Central memory CD8-positive, alpha-beta T cell (primary cell): Measurements from ENCODE around the gene KCNAB2.

Source experiments
- ATAC-seq: fragments of 150-1000 bp; cut with Tn5 transposase; replicated peaks from 2 replicates; pipeline ENCODE4 v1.10.0; 2022; ENCODE audit warnings: mild to moderate bottlenecking, moderate FRiP score, moderate number of reproducible peaks; ENCODE audit not compliant: poor library complexity, severe bottlenecking; ENCODE audit errors: extremely low read depth
- DNase-seq, 2 donors: peaks; one replicate each; pipeline ENCODE4 v3.0.0; 2021; ENCODE audit warnings: low spot score in 2 of 2
- H3K27ac Mint-ChIP-seq: one replicate; pipeline ENCODE4 v1.8.0; 2022; ENCODE audit warnings: low read depth, mild to moderate bottlenecking, moderate library complexity, mixed read lengths
- H3K27me3 Mint-ChIP-seq: one replicate; pipeline ENCODE4 v1.8.0; 2022; ENCODE audit warnings: mixed read lengths
- H3K36me3 Mint-ChIP-seq: one replicate; pipeline ENCODE4 v1.8.0; 2022; ENCODE audit warnings: mild to moderate bottlenecking, moderate library complexity, mixed read lengths; ENCODE audit not compliant: insufficient read depth
- H3K4me1 Mint-ChIP-seq: one replicate; pipeline ENCODE4 v1.8.0; 2022; ENCODE audit warnings: mixed read lengths
- H3K4me3 Mint-ChIP-seq: one replicate; pipeline ENCODE4 v1.8.0; 2022; ENCODE audit warnings: mild to moderate bottlenecking, moderate library complexity, mixed read lengths
- H3K9me3 Mint-ChIP-seq: one replicate; pipeline ENCODE4 v1.8.0; 2022; ENCODE audit warnings: mixed read lengths

KCNAB2 gene

DNA sequence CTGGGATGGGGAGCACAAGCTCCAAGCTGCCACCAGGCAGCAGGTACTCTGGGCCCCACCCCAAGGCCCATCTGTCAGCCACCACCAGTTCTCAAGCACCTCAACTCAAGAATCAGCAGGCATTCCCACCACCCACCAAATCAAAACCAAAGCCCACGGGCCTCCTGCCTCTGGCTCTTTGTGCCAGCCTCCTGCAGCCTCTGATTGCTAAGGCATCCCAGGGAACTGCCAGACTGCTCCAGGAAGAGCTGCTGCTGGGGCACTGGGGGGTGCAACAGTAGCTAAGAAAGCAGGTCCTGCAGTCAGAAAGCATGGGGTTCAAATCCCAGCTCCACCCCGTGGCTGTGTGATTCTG, 99.7 kb downstream of the KCNAB2 start:
- Mint-ChIP-seq H3K27ac (no peak overlapping the region), H3K9me3 (no peaks in the 10 kb centered on the region), H3K4me1 (peaks cover 5% of the 10 kb centered on the region), H3K36me3 (no peaks in the 10 kb centered on the region), H3K27me3 (peaks cover 14% of the 10 kb centered on the region), H3K4me3 (no peak overlapping the region)
- ATAC-seq (no peak), DNase-seq (no peak)

- ATAC-seq, result no peak
- DNase-seq, result no peak
- Mint-ChIP-seq H3K27ac (no peak overlapping the region), H3K4me1 (peaks cover 5% of the 10 kb centered on the region), H3K27me3 (peaks cover 14% of the 10 kb centered on the region), H3K9me3 (no peaks in the 10 kb centered on the region), H3K4me3 (no peak overlapping the region), H3K36me3 (no peaks in the 10 kb centered on the region)
These were observed 100.2 kb downstream of the KCNAB2 start for GRCh38 chr1:6145864-6146410.

- Mint-ChIP-seq H3K36me3 (no peaks in the 10 kb centered on the region), H3K27me3 (peaks cover 14% of the 10 kb centered on the region), H3K4me1 (peaks cover 5% of the 10 kb centered on the region), H3K4me3 (peak overlapping the region; percentile 41), H3K9me3 (no peaks in the 10 kb centered on the region), H3K27ac (no peak overlapping the region)
- DNase-seq (no peak), ATAC-seq (peak; percentile 43)
These were observed 103.0 kb downstream of the KCNAB2 start for GRCh38 chr1:6148497-6149241.

GRCh38 chr1:6149597-6149996, 103.9 kb downstream of the KCNAB2 start:
- Mint-ChIP-seq H3K27me3 (peaks cover 14% of the 10 kb centered on the region), H3K36me3 (no peaks in the 10 kb centered on the region), H3K4me3 (no peak overlapping the region), H3K4me1 (peaks cover 5% of the 10 kb centered on the region), H3K9me3 (no peaks in the 10 kb centered on the region), H3K27ac (no peak overlapping the region)
- no peak for ATAC-seq
- no peak for DNase-seq

DNA sequence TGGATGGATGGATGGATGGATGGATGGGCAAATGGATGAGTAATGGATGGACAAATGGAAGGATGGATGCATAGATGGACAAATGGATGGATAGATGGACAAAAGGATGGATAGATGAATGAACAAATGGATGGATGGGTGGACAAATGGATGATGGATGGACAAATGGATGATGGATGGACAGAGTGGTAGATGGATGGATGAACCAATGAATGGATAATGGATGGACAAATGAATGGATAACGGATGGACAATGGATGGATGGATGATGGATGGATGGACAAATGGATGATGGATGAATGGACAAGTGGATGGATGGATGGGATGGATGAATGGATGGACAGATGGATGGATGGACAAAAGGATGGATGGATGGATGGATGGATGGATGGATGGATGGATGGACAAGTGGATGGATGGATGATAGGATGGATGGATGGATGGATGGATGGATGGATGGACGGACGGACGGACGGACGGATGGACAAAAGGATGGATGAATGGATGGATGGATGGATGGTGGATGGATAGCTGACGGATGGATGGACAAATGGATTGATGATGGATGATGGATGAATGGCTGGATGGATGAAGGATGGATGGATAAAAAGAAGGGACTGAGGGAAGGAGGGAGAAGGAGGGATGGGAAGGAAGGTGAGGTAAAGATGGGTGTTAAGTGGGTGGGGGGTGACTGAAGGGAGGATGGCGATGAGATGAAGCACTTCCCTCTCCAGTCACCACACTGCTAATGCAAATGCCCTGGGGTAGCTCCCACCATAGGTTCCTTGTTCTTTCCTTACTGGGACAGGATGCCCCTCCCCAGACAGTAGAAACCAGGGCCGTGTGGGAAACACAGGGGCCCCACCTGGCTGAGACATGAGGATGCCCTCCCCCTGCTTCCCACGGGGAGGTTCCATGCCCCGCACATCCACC, 104.6 kb downstream of the KCNAB2 start:
- H3K4me3 Mint-ChIP-seq, result no peak overlapping the region
- H3K27ac Mint-ChIP-seq, result no peak overlapping the region

More for the DNA sequence above, 104.6 kb downstream of the KCNAB2 start:
- peaks cover 14% of the 10 kb centered on the region for H3K27me3 Mint-ChIP-seq
- no peaks in the 10 kb centered on the region for H3K36me3 Mint-ChIP-seq
- H3K9me3 Mint-ChIP-seq, result no peaks in the 10 kb centered on the region
- ATAC-seq, result no peak
- no peak for DNase-seq
- H3K4me1 Mint-ChIP-seq, result peaks cover 5% of the 10 kb centered on the region
